ENCODE measurements around the gene VPS51. TPM values are rescaled to one million over a fixed set of nuclear protein-coding genes. Genes with fewer than 3 reads are reported as not detected.

VPS51 gene
- total and polyA plus RNA-seq, 2 of the 13 experiments (the other 11 are each of a cell fraction or from before 2014, with no cell fraction given): 76.3 to 90.6 TPM

DNA sequence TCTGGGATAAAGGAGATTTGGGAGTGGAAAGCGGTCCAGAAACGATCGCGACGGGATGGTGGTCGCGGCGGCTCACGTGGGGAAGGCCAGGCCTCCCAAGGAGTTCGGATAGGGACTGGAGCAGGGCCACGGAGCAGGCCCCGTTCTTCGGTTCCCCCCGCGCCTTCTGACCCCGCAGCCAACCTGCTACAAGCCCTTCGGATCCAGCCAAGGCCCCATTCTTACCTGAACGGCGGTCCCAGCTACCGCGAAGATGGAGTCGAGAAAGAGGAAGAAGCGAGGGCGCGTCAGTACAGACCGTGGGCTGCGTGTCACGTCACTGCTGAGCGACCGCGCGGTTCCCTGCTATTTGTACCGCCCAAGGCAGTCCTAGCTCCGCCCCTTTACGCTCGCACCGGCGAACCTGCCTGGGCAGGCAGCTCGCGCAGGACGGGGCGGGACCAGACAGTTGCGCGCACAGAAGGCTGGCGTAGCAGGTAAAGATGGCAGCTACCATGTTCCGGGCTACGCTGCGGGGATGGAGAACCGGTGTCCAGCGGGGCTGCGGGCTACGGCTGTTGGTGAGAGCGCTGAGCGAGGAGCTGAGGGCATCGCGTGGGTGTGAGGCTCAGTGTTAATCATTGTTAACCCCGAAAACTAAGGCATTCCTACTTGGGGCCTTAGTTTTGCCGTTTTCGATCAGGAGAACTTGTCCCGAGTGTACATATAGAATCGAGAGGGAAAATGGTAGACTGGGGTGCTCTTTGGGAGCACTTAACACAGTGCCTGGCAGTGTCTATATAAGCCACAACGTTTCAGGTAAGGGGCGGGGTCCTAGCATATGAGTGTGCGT is 26.1 kb downstream of the VPS51 start, which contains the start of the genes FAU and MRPL49:
Gene FAU, minus strand, starts transcription at position 270 of the 832 bp plus-strand sequence. CDS start 321 bp downstream, outside the sequence.
Gene MRPL49, plus strand, starts transcription at position 457 of the 832 bp plus-strand sequence. Its CDS starts 26 bp downstream, at position 483.
- no peak within 1 kb of the TSS for H2AFZ ChIP-seq (ENCODE audit: low read length)
- peak within 1 kb of the TSS; percentile 76 for H3K27ac ChIP-seq (ENCODE audit: extremely low read length, insufficient read depth, low read length)
- intact Hi-C loops (cut with micrococcal nuclease; ENCODE audit: unreplicated experiment): no loop called here
- H4K20me1 ChIP-seq (ENCODE audit: insufficient read depth, low read length): no peaks in the 10 kb centered on the region
- H3K9ac ChIP-seq (ENCODE audit: insufficient read depth, low read depth, low read length): peak within 1 kb of the TSS; percentile 95
- H3K79me2 ChIP-seq (ENCODE audit: insufficient read depth, low read length): peaks cover 44% of the 10 kb centered on the region
- peaks cover 37% of the 10 kb centered on the region for H3K4me1 ChIP-seq (ENCODE audit: insufficient read depth, low read length)
- ChIA-PET CTCF (ENCODE audit: low intra/inter-chr PET ratio, low total read pairs) (no interaction called here), POLR2A (interaction anchor here (0.5 to 4.9 kb wide), 36 partner anchors 9 to 530 kb away, joined by 3 to 105 read pairs (median 4); partner anchors contain the start of genes ARL2, BATF2, CAPN1 and DPF2)
- WGBS (ENCODE audit: low lambda C conversion rate): 2% methylated on average over 55 of the region's 64 CpGs
- peak within 1 kb of the TSS; percentile 96 for H3K4me2 ChIP-seq (ENCODE audit: low read depth, low read length)
- FAIRE-seq (peak; percentile 80), ATAC-seq (peak; percentile 83), DNase-seq (ENCODE audit: low spot score) (peak; percentile 93)
- peak within 1 kb of the TSS; percentile 79 to 91 (median 81) for H3K4me3 ChIP-seq (replicated peaks in 1 of 3; ENCODE audit: insufficient read depth in 1 of 3, low read depth in 2 of 3, low read length in 3 of 3)
- in situ Hi-C loops (cut with HindIII; ENCODE audit: extremely low pct_ligation_motif_present, low pct_unique_long_range_greater_than_20kb): no loop called here
- BruUV-seq (replicated peaks): TSS peak; percentile 78
- H3K27me3 ChIP-seq (ENCODE audit: control insufficient read depth in 1 of 2, insufficient read depth in 2 of 2, low read length in 2 of 2): no peaks in the 10 kb centered on the region; a peak in 1 of 5 replicates
- H3K36me3 ChIP-seq (replicated peaks in 1 of 2; ENCODE audit: control insufficient read depth in 1 of 2, insufficient read depth in 2 of 2, low read length in 2 of 2): peaks cover 20 to 50% of the 10 kb centered on the region in 2 experiments
- H3K9me3 ChIP-seq (ENCODE audit: low read length): no peaks in the 10 kb centered on the region
- TF ChIP-seq ZNF615 (CRISPR knock-in tag; IDR thresholded peaks at IDR 0.05; ENCODE audit: borderline replicate concordance) (no peak), NBN (conservative IDR thresholded peaks at IDR 0.05) (no peak), RCOR2 (CRISPR knock-in tag; IDR thresholded peaks at IDR 0.05) (no peak), MAFG (CRISPR knock-in tag; IDR thresholded peaks at IDR 0.05) (no peak), ZFP1 (CRISPR knock-in tag; IDR thresholded peaks at IDR 0.05) (peak; percentile 67; the same call in 1 of the 2 replicates), CENPT (CRISPR knock-in tag; IDR thresholded peaks at IDR 0.05; ENCODE audit: low read depth) (no peak), ZSCAN30 (CRISPR knock-in tag; IDR thresholded peaks at IDR 0.05) (no peak), ZSCAN31 (CRISPR knock-in tag; IDR thresholded peaks at IDR 0.05; ENCODE audit: low read depth) (peak; percentile 95), TOE1 (CRISPR knock-in tag; IDR thresholded peaks at IDR 0.05) (no peak), ZFP36L1 (CRISPR knock-in tag; IDR thresholded peaks at IDR 0.05) (no peak; the same call in 1 of the 2 replicates), ZSCAN22 (CRISPR knock-in tag; IDR thresholded peaks at IDR 0.05) (no peak), XRCC5 (optimal IDR thresholded peaks at IDR 0.05; ENCODE audit: low read length) (peak; percentile 46)
- TF ChIP-seq, protein P1, sequence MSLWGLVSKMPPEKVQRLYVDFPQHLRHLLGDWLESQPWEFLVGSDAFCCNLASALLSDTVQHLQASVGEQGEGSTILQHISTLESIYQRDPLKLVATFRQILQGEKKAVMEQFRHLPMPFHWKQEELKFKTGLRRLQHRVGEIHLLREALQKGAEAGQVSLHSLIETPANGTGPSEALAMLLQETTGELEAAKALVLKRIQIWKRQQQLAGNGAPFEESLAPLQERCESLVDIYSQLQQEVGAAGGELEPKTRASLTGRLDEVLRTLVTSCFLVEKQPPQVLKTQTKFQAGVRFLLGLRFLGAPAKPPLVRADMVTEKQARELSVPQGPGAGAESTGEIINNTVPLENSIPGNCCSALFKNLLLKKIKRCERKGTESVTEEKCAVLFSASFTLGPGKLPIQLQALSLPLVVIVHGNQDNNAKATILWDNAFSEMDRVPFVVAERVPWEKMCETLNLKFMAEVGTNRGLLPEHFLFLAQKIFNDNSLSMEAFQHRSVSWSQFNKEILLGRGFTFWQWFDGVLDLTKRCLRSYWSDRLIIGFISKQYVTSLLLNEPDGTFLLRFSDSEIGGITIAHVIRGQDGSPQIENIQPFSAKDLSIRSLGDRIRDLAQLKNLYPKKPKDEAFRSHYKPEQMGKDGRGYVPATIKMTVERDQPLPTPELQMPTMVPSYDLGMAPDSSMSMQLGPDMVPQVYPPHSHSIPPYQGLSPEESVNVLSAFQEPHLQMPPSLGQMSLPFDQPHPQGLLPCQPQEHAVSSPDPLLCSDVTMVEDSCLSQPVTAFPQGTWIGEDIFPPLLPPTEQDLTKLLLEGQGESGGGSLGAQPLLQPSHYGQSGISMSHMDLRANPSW (CRISPR knock-in tag; IDR thresholded peaks at IDR 0.05; ENCODE audit: borderline replicate concordance): peak; percentile 82; the same call in 1 of the 2 replicates
- TF ChIP-seq, protein P2, sequence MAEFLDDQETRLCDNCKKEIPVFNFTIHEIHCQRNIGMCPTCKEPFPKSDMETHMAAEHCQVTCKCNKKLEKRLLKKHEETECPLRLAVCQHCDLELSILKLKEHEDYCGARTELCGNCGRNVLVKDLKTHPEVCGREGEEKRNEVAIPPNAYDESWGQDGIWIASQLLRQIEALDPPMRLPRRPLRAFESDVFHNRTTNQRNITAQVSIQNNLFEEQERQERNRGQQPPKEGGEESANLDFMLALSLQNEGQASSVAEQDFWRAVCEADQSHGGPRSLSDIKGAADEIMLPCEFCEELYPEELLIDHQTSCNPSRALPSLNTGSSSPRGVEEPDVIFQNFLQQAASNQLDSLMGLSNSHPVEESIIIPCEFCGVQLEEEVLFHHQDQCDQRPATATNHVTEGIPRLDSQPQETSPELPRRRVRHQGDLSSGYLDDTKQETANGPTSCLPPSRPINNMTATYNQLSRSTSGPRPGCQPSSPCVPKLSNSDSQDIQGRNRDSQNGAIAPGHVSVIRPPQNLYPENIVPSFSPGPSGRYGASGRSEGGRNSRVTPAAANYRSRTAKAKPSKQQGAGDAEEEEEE (CRISPR knock-in tag; IDR thresholded peaks at IDR 0.05; ENCODE audit: borderline replicate concordance): no peak
- TF ChIP-seq, protein P3, sequence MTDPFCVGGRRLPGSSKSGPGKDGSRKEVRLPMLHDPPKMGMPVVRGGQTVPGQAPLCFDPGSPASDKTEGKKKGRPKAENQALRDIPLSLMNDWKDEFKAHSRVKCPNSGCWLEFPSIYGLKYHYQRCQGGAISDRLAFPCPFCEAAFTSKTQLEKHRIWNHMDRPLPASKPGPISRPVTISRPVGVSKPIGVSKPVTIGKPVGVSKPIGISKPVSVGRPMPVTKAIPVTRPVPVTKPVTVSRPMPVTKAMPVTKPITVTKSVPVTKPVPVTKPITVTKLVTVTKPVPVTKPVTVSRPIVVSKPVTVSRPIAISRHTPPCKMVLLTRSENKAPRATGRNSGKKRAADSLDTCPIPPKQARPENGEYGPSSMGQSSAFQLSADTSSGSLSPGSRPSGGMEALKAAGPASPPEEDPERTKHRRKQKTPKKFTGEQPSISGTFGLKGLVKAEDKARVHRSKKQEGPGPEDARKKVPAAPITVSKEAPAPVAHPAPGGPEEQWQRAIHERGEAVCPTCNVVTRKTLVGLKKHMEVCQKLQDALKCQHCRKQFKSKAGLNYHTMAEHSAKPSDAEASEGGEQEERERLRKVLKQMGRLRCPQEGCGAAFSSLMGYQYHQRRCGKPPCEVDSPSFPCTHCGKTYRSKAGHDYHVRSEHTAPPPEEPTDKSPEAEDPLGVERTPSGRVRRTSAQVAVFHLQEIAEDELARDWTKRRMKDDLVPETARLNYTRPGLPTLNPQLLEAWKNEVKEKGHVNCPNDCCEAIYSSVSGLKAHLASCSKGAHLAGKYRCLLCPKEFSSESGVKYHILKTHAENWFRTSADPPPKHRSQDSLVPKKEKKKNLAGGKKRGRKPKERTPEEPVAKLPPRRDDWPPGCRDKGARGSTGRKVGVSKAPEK (CRISPR knock-in tag; IDR thresholded peaks at IDR 0.05; ENCODE audit: borderline replicate concordance): no peak
- TF ChIP-seq, protein P4, sequence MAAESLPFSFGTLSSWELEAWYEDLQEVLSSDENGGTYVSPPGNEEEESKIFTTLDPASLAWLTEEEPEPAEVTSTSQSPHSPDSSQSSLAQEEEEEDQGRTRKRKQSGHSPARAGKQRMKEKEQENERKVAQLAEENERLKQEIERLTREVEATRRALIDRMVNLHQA (CRISPR knock-in tag; IDR thresholded peaks at IDR 0.05): no peak
